ENCODE data around the gene PAAF1.

The PAAF1 gene

GRCh38 chr11:73940801-73941570 is 64.2 kb downstream of the PAAF1 start:
- no peak for FAIRE-seq

GRCh38 chr11:73942010-73942409 is 65.2 kb downstream of the PAAF1 start:
- FAIRE-seq: no peak

More at GRCh38 chr11:73940801-73941570, 64.2 kb downstream of the PAAF1 start:
- DNase-seq (ENCODE audit: extremely low spot score, insufficient read length, low read depth): no peak

GRCh38 chr11:73944085-73944484 is 67.3 kb downstream of the PAAF1 start:
- FAIRE-seq (no peak), DNase-seq (ENCODE audit: extremely low spot score, insufficient read length, low read depth) (no peak)

More at GRCh38 chr11:73942010-73942409, 65.2 kb downstream of the PAAF1 start:
- no peak for DNase-seq (ENCODE audit: extremely low spot score, insufficient read length, low read depth)

- FAIRE-seq (no peak), DNase-seq (ENCODE audit: extremely low spot score, insufficient read length, low read depth) (no peak)
Observed at GRCh38 chr11:73944901-73945300, 68.1 kb downstream of the PAAF1 start.

GRCh38 chr11:73945396-73945795 is 68.6 kb downstream of the PAAF1 start:
- FAIRE-seq (no peak), DNase-seq (ENCODE audit: extremely low spot score, insufficient read length, low read depth) (no peak)

- no peak for DNase-seq (ENCODE audit: extremely low spot score, insufficient read length, low read depth)
- FAIRE-seq: no peak
Observed at GRCh38 chr11:73946798-73947458, 70.1 kb downstream of the PAAF1 start.

GRCh38 chr11:73949246-73949645 is 72.4 kb downstream of the PAAF1 start:
- no peak for FAIRE-seq
- DNase-seq (ENCODE audit: extremely low spot score, insufficient read length, low read depth): no peak

- FAIRE-seq: no peak
- DNase-seq (ENCODE audit: extremely low spot score, insufficient read length, low read depth): no peak
Observed at GRCh38 chr11:73949912-73950311, 73.1 kb downstream of the PAAF1 start.

GRCh38 chr11:73950869-73951710 is 74.3 kb downstream of the PAAF1 start, which contains the start of gene DNAJB13:
DNAJB13 (plus strand) TSS chr11:73951026; CDS start chr11:73951070, 44 bp downstream.
- FAIRE-seq (peak; percentile 78), DNase-seq (ENCODE audit: extremely low spot score, insufficient read length, low read depth) (peak; percentile 77)

GRCh38 chr11:73951797-73952196 is 75.0 kb downstream of the PAAF1 start:
- no peak for DNase-seq (ENCODE audit: extremely low spot score, insufficient read length, low read depth)
- no peak for FAIRE-seq

- no peak for FAIRE-seq
- DNase-seq (ENCODE audit: extremely low spot score, insufficient read length, low read depth): no peak
Observed at GRCh38 chr11:73956876-73957653, 80.3 kb downstream of the PAAF1 start.

- FAIRE-seq: no peak
- DNase-seq (ENCODE audit: extremely low spot score, insufficient read length, low read depth): no peak
Observed at GRCh38 chr11:73957654-73958361, 81.0 kb downstream of the PAAF1 start.

GRCh38 chr11:73958521-73959141 is 81.8 kb downstream of the PAAF1 start:
- no peak for FAIRE-seq
- no peak for DNase-seq (ENCODE audit: extremely low spot score, insufficient read length, low read depth)

GRCh38 chr11:73961321-73961720 is 84.5 kb downstream of the PAAF1 start:
- DNase-seq (ENCODE audit: extremely low spot score, insufficient read length, low read depth) (no peak), FAIRE-seq (no peak)

- DNase-seq (ENCODE audit: extremely low spot score, insufficient read length, low read depth) (no peak), FAIRE-seq (no peak)
Observed at GRCh38 chr11:73962101-73962705, 85.4 kb downstream of the PAAF1 start.

GRCh38 chr11:73963861-73964260 is 87.1 kb downstream of the PAAF1 start:
- no peak for DNase-seq (ENCODE audit: extremely low spot score, insufficient read length, low read depth)
- no peak for FAIRE-seq

GRCh38 chr11:73965076-73965763 is 88.4 kb downstream of the PAAF1 start:
- DNase-seq (ENCODE audit: extremely low spot score, insufficient read length, low read depth): no peak
- no peak for FAIRE-seq

GRCh38 chr11:73965764-73966121 is 88.9 kb downstream of the PAAF1 start:
- FAIRE-seq: no peak
- no peak for DNase-seq (ENCODE audit: extremely low spot score, insufficient read length, low read depth)
